ENCODE data around the gene CPT1C.

Gene CPT1C

GRCh38 chr19:49746206-49746958 lies 55.5 kb downstream of the CPT1C start:
- no peak overlapping the region for H3K4me3 ChIP-seq (ENCODE audit: low read depth, low read length)
- no peak for TF ChIP-seq CTCF (IDR thresholded peaks at IDR 0.05; ENCODE audit: borderline replicate concordance, insufficient read depth, low read depth, low read length)

- no peak for TF ChIP-seq CTCF (IDR thresholded peaks at IDR 0.05; ENCODE audit: borderline replicate concordance, insufficient read depth, low read depth, low read length)
- H3K4me3 ChIP-seq (ENCODE audit: low read depth, low read length), result no peak overlapping the region
Measured at GRCh38 chr19:49749055-49749716, 58.3 kb downstream of the CPT1C start.

GRCh38 chr19:49749771-49750170 lies 58.9 kb downstream of the CPT1C start:
- TF ChIP-seq CTCF (IDR thresholded peaks at IDR 0.05; ENCODE audit: borderline replicate concordance, insufficient read depth, low read depth, low read length), result no peak
- no peak overlapping the region for H3K4me3 ChIP-seq (ENCODE audit: low read depth, low read length)

GRCh38 chr19:49752701-49753100 lies 61.8 kb downstream of the CPT1C start:
- no peak overlapping the region for H3K4me3 ChIP-seq (ENCODE audit: low read depth, low read length)
- no peak for TF ChIP-seq CTCF (IDR thresholded peaks at IDR 0.05; ENCODE audit: borderline replicate concordance, insufficient read depth, low read depth, low read length)

GRCh38 chr19:49755956-49756355 lies 65.0 kb downstream of the CPT1C start:
- TF ChIP-seq CTCF (IDR thresholded peaks at IDR 0.05; ENCODE audit: borderline replicate concordance, insufficient read depth, low read depth, low read length), result no peak
- no peak overlapping the region for H3K4me3 ChIP-seq (ENCODE audit: low read depth, low read length)

- TF ChIP-seq CTCF (IDR thresholded peaks at IDR 0.05; ENCODE audit: borderline replicate concordance, insufficient read depth, low read depth, low read length), result no peak
- no peak overlapping the region for H3K4me3 ChIP-seq (ENCODE audit: low read depth, low read length)
Measured at GRCh38 chr19:49758292-49758691, 67.4 kb downstream of the CPT1C start.

GRCh38 chr19:49761249-49761624 lies 70.3 kb downstream of the CPT1C start:
- TF ChIP-seq CTCF (IDR thresholded peaks at IDR 0.05; ENCODE audit: borderline replicate concordance, insufficient read depth, low read depth, low read length), result no peak
- no peak overlapping the region for H3K4me3 ChIP-seq (ENCODE audit: low read depth, low read length)
